A549 treated with CpdA at 1 μM for 4 hours (cell line): ENCODE results near the gene PLAC1. TPM values are rescaled to one million over a fixed set of nuclear protein-coding genes. Genes with fewer than 3 reads are reported as not detected.

ENCODE experiments used
- total RNA-seq: library from RNA; stranded (reverse); fragments of 200-300 nt; extraction: Qiagen RNA extraction; gene quantifications from 5 replicates; pipeline ENCODE4 v1.2.3, GENCODE V29; 2022; ENCODE audit warnings: low read depth

The PLAC1 gene
- total RNA-seq: 0.24 to 0.83 TPM (median 0.32 TPM) in 5 replicates

DNA sequence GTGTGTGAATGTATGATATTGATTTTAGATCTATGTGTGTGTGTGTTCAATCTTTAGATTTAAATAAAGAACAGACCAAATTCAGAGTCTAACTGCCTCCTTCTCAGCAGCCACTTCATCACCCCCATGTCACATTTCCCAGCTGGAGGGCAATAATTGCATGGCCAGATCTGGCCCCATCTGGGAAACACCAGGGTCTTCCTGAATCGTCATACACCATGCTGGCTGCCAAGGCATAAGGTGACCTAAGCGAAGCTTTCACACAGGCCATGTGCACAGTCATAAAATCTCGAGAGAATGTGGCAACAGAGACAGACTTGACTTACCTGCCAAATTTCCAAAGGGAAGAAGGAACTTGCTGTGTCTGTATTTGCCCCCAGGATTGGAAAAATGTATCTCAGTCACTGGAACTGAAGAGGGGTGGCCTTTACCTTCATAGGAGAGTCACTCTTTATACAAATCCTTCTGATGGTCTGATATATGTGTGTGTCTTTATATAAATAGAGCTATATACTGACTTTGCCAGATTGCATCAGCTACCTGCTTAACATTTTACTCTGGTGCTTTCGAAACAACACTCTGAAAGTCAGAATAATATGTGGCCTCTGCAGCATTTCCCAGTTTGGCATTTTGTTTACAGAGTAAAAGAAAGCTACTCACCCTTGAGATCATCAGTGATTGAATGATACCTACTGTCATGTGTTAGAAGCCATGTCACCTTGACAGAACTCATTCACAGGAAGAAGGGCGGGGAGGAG is at the start of gene PLAC1:
Gene PLAC1, minus strand, starts transcription at position 470 of the 758 bp plus-strand sequence. CDS start 91,789 bp downstream, outside the sequence.

Other genes with a start within 250 kb of the PLAC1 start
- gene HPRT1, start 198.3 kb downstream of the PLAC1 start, total RNA-seq: 99.6 to 133 TPM (median 104 TPM) in 5 replicates
- gene PABIR2, start 138.7 kb upstream of the PLAC1 start, total RNA-seq: 24.1 to 32.2 TPM (median 29.1 TPM) in 5 replicates